HG03039 (cell line): ENCODE measurements around the gene SH2D2A.
"Not testable (repeated sequence)": the region's sequence is repeated elsewhere in the genome, so short reads cannot be mapped to it uniquely, and the experiment has no call there.

Experiments used
- ATAC-seq: cut with Tn5 transposase; IDR thresholded peaks from one replicate; pipeline ENCODE4 v1.9.1; 2021; ENCODE audit warnings: mild to moderate bottlenecking, moderate library complexity; ENCODE audit not compliant: unreplicated experiment

The SH2D2A gene

GRCh38 chr1:156775799-156776198 is 40.8 kb downstream of the SH2D2A start:
- ATAC-seq: no peak

- ATAC-seq: no peak
Measured at GRCh38 chr1:156773607-156774006, 43.0 kb downstream of the SH2D2A start.

GRCh38 chr1:156772728-156773497 is 43.7 kb downstream of the SH2D2A start:
- ATAC-seq: no peak

GRCh38 chr1:156772222-156772621 is 44.4 kb downstream of the SH2D2A start:
- ATAC-seq: no peak

- no peak for ATAC-seq
Measured at GRCh38 chr1:156768610-156769295, 47.9 kb downstream of the SH2D2A start.

- ATAC-seq: no peak
Measured at GRCh38 chr1:156767879-156768604, 48.6 kb downstream of the SH2D2A start.

- ATAC-seq: peak; percentile 86
Measured at GRCh38 chr1:156767101-156767878, 49.4 kb downstream of the SH2D2A start, which contains the start of gene PRCC. PRCC (plus strand) TSS chr1:156767535; CDS start chr1:156767772, 237 bp downstream.

GRCh38 chr1:156766298-156767100 is 50.1 kb downstream of the SH2D2A start:
- ATAC-seq: peak; percentile 6

- no peak for ATAC-seq
Measured at GRCh38 chr1:156765666-156766065, 51.0 kb downstream of the SH2D2A start.

- ATAC-seq: not testable (repeated sequence)
Measured at GRCh38 chr1:156765136-156765535, 51.5 kb downstream of the SH2D2A start.

- no peak for ATAC-seq
Measured at GRCh38 chr1:156760796-156761104, 55.9 kb downstream of the SH2D2A start.

- ATAC-seq: no peak
Measured at GRCh38 chr1:156760092-156760795, 56.4 kb downstream of the SH2D2A start.

- ATAC-seq: not testable (repeated sequence)
Measured at GRCh38 chr1:156757572-156758253, 58.9 kb downstream of the SH2D2A start.

- no peak for ATAC-seq
Measured at GRCh38 chr1:156756355-156756754, 60.3 kb downstream of the SH2D2A start.
